ENCODE data around the gene ST3GAL2.

Gene ST3GAL2, protein sequence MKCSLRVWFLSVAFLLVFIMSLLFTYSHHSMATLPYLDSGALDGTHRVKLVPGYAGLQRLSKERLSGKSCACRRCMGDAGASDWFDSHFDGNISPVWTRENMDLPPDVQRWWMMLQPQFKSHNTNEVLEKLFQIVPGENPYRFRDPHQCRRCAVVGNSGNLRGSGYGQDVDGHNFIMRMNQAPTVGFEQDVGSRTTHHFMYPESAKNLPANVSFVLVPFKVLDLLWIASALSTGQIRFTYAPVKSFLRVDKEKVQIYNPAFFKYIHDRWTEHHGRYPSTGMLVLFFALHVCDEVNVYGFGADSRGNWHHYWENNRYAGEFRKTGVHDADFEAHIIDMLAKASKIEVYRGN

DNA sequence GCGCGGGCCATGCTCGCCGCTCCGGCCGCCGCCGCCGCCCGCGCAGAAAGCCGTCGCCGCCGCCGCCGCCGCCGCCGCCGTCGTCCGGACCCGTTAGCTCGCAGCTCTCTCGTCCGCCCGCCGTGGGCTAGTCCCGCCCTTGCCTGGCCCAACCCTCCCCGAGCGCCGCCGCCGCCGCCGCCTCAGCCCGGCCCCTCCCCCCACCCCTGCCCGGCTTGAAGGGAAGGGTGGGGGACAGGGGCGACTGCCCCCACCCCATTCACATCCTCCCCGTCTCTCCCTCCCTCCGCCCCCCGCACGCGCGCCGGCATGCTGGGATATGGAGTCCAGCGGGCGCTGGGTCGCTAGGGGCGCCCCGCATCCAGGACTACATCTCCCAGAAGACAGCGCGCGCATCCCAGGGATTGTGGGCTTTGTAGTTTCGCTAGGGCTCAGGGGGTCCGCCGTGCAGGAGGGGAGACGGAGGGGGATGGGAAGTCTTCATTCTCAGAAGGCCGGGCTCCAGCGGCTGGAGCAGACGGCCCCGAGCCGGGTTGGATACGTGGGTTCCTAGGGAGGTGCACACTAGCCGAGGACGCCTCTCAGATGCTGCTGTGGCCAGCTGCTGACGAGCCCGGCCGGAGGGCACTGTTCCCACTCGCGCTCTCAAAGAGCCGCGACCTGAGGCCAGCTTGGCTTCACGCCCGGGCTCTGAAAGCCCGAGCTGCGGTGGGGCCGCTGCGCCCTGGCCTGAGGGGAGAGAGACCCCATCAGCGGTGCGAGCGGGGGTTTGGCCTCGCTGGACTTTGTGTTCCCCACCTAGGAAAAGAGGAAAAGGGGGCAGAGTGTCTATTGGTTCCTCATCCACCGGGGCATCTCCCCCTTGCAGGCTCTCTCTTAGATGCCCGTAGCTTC lies at the start of gene ST3GAL2:
ST3GAL2 (minus strand) TSS at position 132 of the 894 bp plus-strand sequence. CDS start 40,570 bp downstream, outside the sequence.
- no peak for FAIRE-seq

DNA sequence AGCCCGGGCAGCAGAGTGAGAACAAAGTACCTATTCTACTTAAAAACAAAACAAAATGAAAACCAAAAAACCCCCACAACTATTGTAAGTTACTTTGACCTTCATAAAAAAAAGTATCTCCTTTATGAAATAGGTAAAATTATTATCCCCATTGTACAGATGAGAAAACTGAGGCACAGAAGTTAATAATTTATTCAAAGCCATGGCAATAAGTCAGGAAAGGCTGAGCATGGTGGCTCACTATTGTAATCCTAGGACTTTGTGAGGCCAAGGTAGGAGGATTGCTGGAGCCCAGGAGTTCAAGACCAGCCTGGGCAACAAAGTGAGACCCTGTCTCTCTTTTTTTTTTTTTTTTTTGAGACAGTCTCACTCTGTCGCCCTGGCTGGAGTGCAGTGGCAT lies 46.0 kb upstream of the ST3GAL2 start:
- no peak for FAIRE-seq

DNA sequence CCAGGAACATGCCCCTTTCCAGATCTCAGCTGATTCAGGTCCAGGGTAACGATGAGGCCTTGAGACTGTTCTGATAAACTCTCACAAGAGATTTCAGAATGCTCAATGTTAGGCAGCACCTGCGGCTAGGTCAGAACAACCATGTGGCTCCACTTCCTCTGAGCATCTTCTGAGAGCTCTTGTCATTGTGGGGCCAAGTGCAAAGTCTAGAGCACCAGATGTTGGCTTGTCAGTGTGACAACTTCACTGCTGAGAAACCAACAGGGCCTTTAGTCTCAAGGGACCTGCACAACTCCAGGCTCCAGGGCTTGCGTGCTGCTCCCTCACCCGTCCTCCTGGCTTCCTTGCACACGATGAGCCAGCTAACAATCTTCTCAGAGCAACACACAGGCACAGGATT lies 44.5 kb upstream of the ST3GAL2 start:
- no peak for FAIRE-seq

DNA sequence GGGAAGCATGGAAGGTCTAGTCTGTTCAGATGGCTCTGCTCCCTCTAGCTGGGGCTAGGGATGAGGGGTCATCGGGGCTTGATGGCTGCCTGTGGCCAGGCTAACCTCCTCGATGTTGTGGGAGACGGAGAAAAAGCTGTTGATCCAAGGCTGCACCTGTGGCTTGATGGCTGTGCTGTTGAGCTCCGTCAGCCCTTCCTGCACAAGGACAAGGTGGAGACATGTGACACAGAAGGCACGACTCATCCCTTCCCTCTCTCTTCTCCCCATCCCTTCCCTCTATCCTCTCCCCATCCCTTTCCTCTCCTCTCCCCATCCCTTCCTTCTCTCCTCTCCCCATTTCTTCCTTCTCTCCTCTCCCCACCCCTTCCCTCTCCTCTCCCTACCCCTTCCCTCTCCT lies 43.7 kb upstream of the ST3GAL2 start:
- no peak for FAIRE-seq

DNA sequence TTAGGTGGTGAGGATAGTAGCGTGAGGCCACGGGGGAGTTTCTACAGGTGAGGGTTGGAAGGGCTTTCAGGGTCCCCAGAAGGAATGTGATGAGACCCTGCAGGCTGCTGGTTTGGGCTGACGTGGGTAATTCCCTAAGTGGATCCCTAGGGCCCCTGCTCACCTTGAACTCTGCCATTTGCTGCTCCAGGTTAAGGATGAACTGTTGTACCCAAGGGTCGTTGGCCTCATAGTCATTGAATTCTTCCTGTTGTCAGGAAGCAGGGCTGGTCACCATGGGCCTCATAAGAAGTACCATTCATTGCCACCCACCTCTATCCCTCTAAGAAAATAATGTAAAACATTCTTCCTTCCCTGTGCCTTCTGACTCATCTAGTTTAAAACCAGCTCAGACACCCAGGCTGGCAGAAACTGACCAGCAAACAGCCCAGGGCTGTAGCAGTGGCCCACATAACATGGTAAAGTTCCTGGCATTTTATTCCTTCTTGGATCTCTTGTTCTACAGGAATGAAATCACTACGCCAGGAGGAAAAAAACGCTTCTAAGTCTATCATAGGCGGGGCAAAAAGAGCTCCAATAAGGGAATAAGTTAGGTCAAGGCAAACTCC lies 43.1 kb upstream of the ST3GAL2 start:
- no peak for FAIRE-seq

DNA sequence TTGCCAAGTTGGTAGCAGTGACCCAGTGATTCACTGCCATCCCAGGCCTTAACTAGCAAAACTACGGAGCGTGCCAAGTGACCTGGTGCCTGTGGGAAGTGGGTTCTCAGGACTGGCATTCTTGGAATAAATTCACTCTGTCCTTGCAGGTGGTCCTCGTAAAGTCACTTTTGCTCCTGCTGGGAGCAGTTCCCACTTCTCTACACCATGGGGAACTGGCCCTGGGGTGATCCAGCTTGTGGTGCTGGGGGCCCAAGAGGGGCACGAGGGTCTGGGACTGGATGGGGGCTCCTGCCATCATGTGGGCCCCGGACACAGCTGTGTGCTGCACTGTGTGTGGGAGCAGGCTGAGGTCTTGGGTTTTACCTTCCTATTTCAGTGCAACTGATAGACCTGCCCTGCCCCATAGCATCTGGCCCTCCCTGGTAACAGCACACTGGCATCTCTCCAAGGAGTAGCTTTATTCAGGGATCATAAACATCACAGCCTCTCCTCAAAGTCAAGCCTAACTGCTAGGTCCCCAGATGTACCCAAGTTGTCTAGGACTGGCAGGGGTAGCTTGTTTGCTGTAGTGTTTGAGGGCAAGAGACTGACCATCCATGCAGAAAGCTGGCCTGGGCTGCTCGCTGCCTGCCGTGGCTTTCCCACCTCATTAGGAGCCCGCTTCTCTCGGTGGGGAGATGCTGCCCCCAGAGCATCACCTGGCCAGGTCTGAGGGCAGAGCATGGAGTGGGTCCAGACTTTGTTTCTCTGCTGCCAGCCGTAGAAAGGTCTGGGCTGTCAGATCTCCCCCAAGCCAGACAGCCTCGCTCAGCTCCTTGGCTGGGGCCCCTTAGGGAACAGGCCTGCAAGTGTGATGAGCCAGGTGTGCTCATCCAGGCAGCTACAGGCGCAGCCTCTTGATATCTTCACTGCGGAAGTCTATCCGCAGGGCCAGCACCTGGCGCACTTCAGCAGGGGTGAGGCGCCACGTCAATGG lies 41.5 kb upstream of the ST3GAL2 start:
- peak; percentile 24 for FAIRE-seq

DNA sequence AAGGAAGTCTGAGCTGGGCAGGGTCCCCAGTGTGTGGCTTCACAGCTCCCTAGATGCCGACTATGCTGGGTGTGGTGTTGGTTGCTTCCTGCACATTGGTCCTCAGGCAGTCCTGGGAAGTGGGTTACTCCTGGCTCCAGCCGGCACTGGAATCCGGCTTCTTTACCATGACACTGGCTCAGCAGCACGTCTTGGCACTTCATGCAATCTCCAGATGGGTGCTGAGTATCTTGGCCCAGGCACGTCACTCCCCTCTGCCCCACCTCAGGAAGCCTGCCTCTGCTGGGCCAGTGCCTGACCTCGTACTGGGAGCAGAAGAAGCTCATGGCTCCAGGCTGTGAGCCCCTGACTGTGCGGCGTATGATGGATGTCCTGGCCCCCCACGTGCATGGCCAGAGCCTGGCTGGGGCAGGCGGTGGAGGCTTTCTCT lies 40.0 kb upstream of the ST3GAL2 start:
- no peak for FAIRE-seq

DNA sequence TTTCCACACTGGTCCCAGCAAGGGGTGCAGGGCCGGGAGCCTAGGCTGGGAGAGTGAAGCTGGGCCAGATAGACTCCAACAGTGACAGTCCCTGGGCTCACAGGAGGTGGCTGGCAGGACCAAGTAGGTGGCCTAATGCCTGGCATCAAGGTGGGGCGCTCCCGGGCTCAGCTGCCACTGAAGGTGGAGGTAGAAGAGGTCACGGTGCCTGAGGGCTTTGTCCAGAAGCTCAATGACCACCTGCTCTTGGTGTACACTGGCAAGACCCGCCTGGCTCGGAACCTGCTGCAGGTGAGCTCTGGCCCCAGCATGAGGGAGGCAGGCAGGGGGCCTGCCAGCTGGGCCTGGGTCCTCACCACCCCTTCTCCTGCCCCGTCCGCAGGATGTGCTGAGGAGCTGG lies 39.3 kb upstream of the ST3GAL2 start:
- no peak for FAIRE-seq

DNA sequence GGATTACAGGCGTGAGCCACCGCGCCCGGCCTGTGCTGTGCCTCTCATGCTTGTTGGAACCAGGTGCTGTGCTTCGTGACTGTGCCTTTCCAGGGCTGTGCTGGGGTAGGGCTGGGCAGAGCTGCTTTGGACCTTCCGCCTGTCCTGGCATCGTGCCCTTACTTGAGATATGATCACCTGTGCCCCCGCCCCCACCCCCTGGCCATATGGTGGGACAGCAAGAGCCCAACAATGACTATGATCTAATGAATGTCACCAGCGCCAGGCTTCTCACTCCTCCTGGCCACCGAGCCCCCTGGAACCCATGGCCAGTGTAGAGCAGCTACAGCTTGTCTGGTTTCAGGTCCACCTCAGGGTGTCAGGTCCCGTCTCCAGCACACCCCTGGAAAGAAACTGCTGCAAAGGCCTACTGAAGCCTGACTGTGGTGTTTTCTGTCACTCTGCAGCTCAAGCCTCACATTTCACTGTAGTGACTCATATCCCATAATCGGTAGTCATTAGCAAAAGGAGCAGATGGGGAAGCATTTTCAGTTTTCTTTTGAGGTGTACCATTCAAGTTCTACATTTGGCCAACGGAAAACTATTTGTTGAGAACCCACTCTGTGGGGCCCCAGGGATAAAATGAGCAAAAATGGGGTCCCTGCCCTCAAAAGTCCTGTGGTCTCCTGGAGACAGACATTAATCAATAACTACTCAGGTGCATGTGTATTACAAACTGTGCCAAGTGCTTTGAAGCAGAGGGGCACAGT lies 37.5 kb upstream of the ST3GAL2 start:
- peak; percentile 96 for FAIRE-seq

DNA sequence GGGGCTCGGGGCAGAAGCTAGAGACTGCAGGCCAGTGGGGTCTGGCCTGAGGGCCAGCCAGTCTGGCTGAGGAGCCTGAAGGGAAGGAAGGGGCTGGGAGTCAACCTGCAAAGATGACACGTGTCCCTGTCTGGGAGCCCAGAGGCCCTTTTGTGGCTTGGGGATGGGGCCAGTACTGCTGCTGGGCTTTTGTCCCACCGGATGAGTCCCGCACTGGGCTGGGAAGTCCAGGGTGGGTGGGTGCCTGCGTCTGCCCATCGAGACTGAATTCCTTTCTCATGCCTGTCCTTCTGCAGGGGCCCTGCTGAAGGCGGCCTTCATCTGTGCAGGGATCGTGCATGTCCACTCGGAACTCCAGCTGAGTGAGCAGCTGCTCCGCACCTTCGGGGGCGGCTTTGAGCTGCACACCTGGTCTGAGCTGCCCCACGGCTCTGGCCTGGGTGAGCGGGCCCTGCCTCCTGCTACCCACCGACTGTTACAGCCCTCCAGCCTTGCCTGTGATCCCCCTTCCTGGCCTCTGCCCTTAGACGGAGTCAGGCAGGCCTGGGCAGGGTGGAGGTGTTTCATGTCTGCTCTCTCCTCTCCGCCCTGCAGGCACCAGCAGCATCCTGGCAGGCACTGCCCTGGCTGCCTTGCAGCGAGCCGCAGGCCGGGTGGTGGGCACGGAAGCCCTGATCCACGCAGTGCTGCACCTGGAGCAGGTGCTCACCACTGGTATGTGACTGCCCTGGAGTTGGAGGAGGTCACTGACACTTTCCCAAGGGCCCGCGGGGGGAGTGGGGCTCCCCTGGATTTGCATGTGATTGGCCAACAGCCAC lies 36.4 kb upstream of the ST3GAL2 start:
- no peak for FAIRE-seq

DNA sequence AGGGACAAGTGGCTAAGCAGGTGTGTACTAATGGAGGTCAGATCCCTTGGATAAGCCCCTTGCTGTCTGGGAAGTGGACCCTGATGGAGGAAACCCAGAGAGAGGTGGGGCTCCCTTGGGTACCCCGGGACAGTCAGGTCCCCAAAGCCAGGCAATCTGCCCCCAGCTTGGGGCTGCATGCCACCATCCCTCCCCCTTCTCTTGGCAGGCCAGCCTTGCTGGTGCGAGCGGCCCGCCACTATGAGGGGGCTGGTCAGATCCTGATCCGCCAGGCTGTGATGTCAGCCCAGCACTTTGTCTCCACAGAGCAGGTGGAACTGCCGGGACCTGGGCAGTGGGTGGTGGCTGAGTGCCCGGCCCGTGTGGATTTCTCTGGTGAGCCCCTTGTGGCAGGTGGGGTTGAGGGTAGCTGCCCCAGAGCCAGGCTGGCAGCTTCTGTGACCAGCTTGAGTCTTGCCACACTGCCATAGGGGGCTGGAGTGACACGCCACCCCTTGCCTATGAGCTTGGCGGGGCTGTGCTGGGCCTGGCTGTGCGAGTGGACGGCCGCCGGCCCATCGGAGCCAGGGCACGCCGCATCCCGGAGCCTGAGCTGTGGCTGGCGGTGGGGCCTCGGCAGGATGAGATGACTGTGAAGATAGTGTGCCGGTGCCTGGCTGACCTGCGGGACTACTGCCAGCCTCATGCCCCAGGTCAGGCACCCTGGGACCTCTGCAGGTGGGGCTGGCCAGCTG lies 35.6 kb upstream of the ST3GAL2 start:
- no peak for FAIRE-seq

DNA sequence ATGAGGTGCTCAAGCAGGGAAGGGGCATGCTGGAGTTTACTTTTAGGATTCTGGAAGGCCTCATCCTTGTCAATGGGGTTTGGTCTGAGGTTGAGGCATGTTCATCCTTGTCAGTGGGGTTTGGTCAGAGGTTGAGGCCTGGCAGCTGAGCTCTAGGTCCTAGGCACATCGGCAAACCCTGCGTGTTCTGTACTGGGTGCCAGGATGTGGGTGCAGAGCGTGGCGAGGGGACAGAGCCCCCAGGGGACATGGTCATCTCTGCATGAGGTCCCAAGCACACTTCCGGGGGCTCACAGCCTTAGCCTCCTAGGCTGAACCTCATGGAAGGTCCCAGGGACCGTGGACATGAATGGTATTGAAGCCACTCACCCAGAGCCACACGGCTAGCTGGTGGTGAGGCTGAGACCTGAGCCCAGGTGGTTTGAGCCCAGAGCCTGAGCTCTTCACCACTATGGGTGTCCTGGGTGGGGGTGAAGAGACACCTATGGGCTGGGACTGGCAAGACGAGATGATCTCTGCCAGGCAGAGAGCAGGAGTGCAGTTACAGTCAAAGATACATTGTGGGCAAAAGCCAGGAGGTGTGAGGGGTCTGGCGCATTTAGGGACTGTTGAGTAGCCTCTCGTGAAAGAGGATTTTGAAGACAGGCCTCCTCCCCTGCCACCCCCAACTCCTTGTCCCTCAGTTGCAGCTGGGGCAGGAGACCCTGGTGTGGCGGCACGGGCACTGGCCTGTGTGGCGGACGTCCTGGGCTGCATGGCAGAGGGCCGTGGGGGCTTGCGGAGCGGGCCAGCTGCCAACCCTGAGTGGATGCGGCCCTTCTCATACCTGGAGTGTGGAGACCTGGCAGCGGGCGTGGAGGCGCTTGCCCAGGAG lies 34.8 kb upstream of the ST3GAL2 start:
- FAIRE-seq, result no peak

DNA sequence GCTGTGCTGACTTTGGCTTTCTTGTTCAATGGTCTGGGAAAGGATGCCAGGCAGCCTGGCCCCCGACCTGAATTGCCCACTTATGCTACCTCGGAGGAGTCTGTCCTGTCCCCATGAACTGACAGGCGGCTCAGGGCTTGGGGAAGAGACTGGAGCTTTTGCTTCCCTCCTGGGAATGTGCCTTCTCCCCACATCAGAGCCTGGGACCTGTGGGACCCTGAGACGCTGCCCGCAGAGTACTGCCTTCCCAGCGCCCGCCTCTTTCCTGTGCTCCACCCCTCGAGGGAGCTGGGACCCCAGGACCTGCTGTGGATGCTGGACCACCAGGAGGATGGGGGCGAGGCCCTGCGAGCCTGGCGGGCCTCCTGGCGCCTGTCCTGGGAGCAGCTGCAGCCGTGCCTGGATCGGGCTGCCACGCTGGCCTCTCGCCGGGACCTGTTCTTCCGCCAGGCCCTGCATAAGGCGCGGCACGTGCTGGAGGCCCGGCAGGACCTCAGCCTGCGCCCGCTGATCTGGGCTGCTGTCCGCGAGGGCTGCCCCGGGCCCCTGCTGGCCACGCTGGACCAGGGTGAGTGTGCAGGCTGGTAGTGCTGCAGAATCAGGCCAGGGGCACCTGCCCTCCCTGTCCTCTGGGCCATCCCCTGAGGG lies 34.0 kb upstream of the ST3GAL2 start:
- FAIRE-seq, result no peak

DNA sequence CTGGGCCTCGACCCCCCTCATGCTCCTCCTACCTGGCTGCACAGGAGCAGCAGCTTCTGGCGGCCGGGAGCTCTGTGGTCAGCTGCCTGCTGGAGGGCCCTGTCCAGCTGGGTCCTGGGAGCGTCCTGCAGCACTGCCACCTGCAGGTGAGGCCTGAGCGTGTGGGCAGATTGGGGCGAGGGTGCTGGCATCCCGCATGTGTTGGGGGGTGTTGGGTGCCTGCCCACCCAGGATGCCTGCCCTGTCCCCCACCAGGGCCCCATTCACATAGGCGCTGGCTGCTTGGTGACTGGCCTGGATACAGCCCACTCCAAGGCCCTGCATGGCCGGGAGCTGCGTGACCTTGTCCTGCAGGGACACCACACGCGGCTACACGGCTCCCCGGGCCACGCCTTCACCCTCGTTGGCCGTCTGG lies 32.0 kb upstream of the ST3GAL2 start:
- FAIRE-seq, result no peak

DNA sequence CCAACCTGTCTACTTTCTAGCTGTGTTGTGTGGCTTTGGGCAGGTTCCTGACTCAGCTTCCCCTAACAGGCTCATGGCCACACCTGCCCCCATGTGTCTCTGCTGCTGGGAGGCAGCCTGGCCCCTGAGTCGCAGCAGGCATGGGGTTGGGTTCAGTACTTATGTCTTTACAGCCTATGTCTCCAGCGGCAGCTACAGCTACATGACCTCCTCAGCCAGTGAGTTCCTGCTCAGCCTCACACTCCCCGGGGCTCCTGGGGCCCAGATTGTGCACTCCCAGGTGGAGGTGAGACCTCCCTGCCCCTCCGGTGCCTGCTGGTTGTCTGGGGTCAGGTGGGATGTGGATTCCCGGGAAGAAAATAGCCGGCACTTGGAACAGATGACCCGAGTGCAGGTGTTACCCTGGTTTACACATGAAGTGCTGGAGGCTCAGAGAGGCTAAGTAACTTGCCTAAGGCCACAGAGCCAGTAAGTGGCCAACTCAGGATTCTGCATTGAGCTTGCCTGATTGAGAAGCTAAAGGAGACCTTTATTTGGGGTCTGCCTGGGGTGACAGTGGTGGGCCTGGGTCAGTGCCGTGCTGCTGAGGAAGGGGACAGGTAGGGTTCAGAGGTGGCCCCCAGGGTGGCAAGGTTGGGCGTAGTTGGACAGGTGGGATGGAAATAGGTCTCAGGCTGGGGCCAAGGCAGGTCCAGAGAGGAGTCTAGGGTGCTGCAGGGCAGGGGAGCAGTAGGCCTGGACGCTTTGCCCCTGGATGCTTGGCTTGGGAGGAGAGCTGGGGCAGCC lies 31.4 kb upstream of the ST3GAL2 start:
- no peak for FAIRE-seq

DNA sequence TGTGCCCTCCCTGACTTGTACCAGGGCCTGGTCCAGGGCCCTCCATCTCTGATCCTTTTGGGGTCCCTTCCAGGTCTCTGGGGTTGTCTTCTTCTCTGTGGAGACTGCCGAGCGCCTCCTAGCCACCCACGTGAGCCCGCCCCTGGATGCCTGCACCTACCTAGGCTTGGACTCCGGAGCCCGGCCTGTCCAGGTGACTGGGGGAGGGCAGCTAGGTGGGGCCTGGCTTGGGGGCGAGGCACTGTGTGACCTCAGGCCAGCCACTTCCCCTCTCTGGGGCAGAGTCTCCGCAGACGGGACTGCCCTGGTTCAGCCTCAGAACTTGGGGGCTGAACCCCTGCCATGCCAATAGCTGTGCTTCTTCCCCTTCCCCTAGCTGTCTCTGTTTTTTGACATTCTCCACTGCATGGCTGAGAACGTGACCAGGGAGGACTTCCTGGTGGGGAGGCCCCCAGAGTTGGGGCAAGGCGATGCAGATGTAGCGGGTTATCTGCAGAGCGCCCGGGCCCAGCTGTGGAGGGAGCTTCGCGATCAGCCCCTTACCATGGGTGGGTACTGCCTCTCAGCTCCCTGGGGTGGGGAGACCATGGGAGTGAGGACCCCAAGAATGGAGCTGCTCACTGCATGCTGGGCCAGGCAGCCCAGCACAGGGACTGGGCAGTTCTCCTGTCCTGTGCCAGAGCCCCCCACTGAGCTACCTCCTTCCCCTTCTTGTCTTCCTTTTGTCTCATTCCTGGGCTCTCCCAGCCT lies 30.1 kb upstream of the ST3GAL2 start:
- FAIRE-seq, result no peak

DNA sequence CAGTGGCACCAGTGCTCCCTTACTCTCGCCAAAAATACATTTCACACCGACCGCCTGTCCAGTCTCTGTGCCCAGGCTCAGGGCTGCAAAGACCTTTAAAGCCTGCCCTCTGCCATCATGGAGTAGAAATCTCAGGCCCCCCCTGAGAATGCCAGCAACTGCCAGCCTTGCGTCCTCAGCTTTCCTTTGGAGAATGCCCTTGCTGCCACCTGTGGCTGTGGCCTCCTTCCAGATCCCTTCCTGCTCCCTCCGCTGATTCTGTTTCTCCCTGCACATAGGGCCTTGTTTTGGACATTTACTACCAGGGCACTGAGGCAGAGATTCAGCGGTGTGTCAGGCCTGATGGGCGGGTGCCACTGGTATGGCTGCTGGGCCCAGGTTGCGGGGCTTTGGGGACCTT lies 28.7 kb upstream of the ST3GAL2 start:
- no peak for FAIRE-seq

All from islet of Langerhans (tissue), 1 donor.